GM19025 (cell line): ENCODE measurements around the gene GAS6.

ENCODE experiments used
- ATAC-seq: cut with Tn5 transposase; IDR thresholded peaks from one replicate; pipeline ENCODE4 v1.9.1; 2021; ENCODE audit warnings: mild to moderate bottlenecking, low read depth, moderate library complexity; ENCODE audit not compliant: unreplicated experiment

GAS6 gene

GRCh38 chr13:113854238-113855011, 9.5 kb downstream of the GAS6 start:
- ATAC-seq: no peak

DNA sequence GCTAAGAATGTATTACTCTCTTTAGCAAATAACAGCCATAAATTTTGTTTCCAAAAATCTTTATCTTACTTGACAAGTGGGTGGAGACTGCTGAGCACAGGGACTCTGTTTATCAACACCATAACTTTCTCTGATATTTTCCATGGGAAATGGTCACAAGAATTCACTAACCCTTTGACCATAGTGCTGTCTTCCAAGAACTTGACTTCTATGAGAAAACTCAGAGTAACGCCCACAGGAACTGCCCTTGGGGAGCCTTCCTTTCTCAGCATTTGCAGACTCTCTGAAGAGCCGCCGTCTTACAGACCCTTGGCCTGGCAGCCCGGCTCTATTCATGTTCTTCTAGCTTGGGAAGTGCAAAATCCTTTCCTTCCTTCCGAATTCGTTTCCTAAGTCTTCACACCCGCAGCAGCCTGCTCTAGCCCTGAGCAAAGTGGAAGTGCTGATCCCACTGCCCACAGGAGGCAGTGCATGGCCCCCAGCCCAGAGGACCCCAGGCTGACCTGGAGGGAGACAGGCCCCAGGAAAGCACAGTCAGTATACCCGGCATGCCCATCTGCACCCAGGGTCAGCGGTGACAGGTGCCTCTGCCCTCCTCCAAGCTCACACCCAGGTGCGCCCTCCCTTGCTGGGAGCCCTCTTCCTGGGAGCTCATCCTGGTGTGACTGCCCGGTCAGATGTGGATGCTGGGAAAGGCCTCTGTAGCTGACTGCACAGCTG, 10.2 kb downstream of the GAS6 start:
- ATAC-seq: no peak

GRCh38 chr13:113852536-113853517, 11.0 kb downstream of the GAS6 start:
- no peak for ATAC-seq

DNA sequence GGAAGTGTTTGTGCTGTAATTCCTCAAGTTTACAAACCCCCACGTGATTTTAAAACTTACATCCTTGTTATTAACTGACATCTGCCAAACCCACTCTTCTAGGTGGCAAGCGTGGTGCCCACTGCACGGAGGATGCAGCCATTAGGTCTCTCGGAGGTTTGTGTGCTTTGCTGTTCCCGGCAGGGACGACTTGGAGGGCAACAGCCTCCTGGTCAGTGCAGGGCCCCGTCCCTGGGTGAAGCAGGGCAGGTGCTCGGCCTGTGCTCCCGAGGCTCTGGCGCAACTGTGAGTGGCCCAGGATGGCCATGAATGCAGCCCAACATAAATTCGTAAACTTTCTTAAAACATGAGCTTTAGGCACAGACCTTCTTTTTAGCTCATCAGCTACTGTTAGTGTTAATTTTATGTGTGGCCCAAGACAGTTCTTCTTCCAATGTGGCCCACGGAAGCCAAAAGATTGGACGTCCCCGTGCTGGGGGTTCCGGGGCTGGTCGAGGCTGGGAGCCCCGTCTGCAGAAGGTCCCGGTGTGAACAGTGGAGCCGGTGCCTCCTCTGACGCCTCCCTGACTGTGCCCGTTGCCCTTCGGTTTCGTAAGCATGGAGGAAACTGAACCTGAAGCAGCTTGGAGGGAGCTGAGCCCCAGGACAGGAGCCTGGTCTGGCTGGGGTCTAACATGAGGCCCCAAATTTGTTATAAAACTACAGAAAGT, 11.9 kb downstream of the GAS6 start:
- no peak for ATAC-seq

GRCh38 chr13:113851480-113851803, 12.4 kb downstream of the GAS6 start:
- no peak for ATAC-seq

- no peak for ATAC-seq
Observed at GRCh38 chr13:113850722-113851479, 13.0 kb downstream of the GAS6 start.

DNA sequence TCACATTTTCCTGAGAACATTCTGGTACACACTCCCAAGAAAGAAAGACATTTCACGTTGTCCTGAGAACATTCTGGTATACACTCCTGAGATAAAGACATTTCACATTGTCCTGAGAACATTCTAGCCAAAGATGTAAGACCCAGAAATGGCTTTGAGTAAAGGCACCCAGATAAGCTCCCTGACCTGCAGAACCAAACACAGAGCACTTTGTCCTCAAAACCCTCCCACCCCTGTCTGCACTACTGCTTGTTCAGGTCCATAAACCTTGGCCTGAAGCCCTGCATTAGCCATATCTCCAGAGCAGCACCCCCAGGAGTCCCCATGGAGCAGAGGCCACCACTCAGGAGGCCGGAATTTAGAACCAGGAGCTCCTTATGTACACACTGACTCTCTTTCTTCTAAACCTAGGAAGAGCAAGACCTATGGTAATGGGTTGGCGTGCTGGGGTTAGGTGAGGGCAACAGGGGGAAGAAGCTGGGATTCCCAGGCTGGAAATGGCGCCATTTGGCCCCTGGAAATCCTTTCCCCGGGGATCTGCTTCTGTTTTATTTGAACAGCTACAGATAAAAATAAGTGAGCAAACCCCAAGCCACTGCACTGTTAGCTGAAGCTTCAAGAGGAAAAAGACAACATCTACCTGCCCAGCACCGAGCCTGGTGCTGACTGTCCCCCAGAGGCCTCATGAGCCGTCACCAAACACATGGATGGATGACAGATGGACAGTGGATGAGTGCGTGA, 13.7 kb downstream of the GAS6 start:
- ATAC-seq: no peak

- no peak for ATAC-seq
Observed at GRCh38 chr13:113849546-113849945, 14.3 kb downstream of the GAS6 start.

DNA sequence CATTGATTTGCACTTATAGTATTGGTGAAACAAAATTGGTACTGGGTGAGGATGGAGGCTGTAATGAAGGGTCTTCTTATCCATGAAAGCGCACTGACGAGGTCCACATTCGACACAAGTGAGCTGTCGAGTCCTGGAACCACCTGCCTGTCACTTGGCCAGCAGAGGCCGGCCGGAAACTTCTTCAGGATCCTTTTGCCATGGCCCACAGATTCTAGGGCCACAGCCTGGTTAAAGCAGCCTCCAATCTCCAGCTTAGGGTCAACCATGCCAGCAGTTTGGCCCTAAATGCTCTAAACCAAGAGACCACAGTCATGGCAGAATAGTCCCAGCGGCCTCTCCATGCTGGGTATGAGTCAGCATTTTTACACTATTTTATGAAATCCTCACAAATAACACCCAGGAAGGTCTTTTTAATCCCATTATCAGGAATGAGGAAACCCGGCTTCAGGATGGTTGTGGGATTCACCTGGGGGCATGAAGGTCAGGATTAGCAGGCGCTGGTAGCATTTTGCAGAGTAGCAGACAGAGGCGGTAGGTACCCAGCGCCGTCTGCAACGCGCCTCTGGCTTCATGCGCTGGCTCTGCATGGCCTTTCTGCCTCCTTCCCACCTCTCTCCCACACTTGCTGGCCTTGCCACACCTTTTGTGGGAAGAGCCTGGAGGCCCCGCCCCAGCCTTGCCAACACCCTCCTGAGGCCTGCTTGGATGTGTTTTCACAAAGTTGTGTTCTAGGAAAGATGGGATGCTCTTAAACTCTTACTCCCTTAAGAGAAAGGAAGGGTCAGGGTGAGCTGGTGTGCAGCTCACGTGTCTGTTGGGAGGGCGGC, 15.2 kb downstream of the GAS6 start:
- no peak for ATAC-seq

DNA sequence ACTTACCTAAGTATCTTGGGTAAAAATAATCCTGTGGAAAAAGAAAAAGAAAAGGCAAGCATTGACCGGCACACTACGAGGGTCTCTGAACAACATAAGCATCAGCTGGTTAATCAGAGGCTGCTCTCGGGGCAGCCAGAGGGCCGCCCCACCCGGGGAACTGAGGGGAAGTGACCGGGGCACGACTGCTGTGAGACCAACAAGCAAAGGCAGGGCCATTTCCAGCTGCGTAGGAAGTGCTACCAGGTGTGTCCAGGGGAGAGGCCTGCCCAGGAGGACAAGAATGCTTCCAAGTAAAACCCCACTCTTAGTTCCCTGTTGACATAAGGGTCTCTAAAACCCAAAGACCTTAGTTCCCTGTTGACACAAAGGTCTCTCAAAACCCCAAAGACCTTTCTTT, 15.9 kb downstream of the GAS6 start:
- no peak for ATAC-seq

GRCh38 chr13:113846636-113847318, 17.1 kb downstream of the GAS6 start:
- ATAC-seq: no peak

DNA sequence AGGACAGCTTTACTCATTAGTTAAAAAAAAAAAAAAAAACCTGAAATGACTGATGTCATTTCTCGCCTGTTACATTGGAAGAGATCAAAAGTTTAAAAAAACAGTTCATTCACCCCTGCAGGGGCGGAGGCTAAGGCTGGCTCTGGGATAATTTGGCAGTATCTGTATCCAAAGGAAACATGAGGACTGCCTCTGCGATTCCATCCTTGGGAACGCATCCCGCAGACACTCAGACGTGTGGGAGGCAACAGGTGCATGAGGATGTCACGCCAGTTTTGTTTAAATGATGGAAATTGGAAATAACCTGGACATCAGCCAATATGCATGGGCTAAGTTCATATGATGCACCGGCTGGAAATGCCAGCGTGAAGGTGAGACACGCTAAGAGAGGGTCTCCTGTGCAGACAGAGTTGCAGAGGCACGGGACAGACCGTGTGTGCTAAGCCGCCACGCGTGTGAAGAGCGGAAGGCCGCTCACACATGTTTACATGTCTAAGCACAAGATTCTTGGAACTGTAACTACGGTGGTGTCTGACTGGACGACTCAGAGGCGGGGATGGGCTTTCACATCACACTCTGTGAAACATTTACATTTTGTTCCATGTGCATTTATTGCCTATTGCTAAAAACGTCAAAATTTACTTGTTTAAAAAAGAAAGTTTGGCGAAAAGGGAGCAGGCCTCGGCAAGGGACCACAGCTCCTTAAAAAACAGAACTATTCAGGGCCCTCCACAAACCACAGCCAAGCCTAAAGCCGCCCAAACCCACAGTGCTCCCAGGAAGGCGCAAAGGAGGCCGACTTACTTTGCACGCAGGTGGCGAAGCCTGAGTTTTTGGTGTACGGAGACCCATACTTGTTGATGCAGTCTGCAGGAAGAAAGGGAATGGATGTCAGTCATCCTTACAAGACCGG, 17.9 kb downstream of the GAS6 start:
- ATAC-seq: no peak

DNA sequence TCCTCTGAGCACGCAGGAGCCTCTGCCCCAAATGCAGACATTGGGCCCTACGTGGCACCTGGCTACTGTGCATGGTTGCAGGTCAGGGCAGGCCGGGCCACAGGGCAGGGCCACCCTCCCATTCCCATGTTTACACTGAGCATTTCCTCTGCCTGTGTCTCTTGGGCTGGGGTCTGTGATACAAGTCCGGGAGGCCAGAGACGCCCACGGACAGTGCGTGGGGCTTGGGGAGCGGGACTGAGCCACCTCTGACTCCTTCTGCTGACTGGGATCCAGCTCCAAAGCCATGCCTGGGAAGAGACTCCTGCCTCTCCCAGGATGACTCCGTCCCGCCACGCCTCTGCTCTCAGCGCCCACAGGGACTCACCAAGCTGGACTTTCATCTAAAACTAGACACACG, 18.8 kb downstream of the GAS6 start:
- ATAC-seq: no peak

- no peak for ATAC-seq
Observed at GRCh38 chr13:113843864-113844556, 19.9 kb downstream of the GAS6 start.

DNA sequence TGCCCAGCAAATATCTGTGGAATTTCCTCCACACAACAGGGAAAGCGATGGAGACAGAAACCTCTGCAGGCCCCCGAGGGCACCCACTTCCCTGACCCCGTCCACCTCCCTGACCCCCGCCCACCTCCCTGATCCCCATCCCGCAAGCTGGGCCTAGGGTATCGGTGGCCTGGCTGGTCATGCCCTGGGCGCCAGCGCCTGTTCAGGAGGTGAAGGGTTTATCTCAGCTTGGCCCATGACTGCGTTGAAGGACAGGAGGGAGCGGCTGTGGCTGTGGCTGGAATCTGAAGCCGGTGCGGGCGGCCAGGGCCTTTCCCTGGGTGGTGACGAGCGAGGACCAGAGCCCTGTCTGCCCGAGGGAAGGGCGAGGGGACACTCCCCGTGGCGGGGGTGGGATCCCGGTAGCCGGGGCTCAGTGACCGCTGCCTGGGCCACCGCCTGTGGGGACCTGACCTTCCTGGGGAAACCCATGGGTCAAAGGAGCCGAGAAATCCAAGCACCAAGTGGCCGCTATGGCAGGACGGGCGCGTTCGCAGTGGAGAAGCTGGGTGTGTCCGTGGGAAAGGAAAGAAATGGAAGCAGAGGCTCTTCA, 20.7 kb downstream of the GAS6 start:
- no peak for ATAC-seq
